Psoas muscle (tissue), 8 donors: ENCODE data around the gene ATAD3A. TPM values are rescaled to one million over a fixed set of nuclear protein-coding genes. Genes with fewer than 3 reads are reported as not detected.
A peak's percentile ranks its signal among the peaks of the same experiment; 100 is the strongest.
"Not testable (repeated sequence)": the region's sequence is repeated elsewhere in the genome, so short reads cannot be mapped to it uniquely, and the experiment has no call there.

Experiments used
- ATAC-seq, 4 donors: fragments of 200-7000 bp; cut with Tn5 transposase; one replicate each; pipeline ENCODE4 v1.9.1; 2020; ENCODE audit warnings: moderate library complexity in 3 of 4, mild to moderate bottlenecking in 2 of 4
- DNase-seq, 2 donors: peaks; one replicate each; pipeline ENCODE4 v3.0.0-alpha.2; 2020
- H3K27ac ChIP-seq: fragments of 200-600 bp; one replicate; pipeline ENCODE4 v1.8.0; 2022
- H3K27me3 ChIP-seq, 3 donors: fragments of 200-600 bp in 1 of 3; one replicate each; pipeline versions ENCODE4 v1.6.1 to v1.8.0; 2013 to 2022; ENCODE audit warnings: low read length in 2 of 3, mild to moderate bottlenecking in 2 of 3, moderate library complexity in 1 of 3; ENCODE audit not compliant: insufficient read depth in 3 of 3
- H3K36me3 ChIP-seq, 2 donors: fragments of 200-600 bp in 1 of 2; one replicate each; pipeline versions ENCODE4 v1.6.1 to v1.8.0; 2013 to 2022; ENCODE audit warnings: low read depth in 1 of 2, mild to moderate bottlenecking in 1 of 2, moderate library complexity in 1 of 2; ENCODE audit not compliant: insufficient read depth in 1 of 2
- H3K4me1 ChIP-seq: fragments of 200-600 bp; one replicate; pipeline ENCODE4 v1.8.0; 2022
- H3K4me3 ChIP-seq: fragments of 200-600 bp; one replicate; pipeline ENCODE4 v1.8.0; 2022; ENCODE audit warnings: mild to moderate bottlenecking
- H3K9me3 ChIP-seq: fragments of 200-600 bp; one replicate; pipeline ENCODE4 v1.8.0; 2022
- WGBS, 3 donors: extraction: QIAGEN DNeasy Blood & Tissue Kit; methylation state at CpG; one replicate each; pipeline versions ENCODE4 v1.1.6 to v1.1.7; 2013; 5-methylcytosine and 5-hydroxymethylcytosine counted together
- intact Hi-C, 2 donors: fragments of 100-400 bp; cut with DNase I; formaldehyde crosslinking; loops; one replicate each; pipeline versions ENCODE4 v1.11.0 to v1.14.2; 2022
- polyA plus RNA-seq, 3 donors: library from polyadenylated mRNA; stranded (reverse); fragments of 200-250 nt; gene quantifications; one replicate each; pipeline ENCODE4 v1.2.3, GENCODE V29; 2013
- total RNA-seq, 4 donors: library from RNA; stranded (reverse); fragmentation: NEBNext Ultra II Directional in 2 of 4; extraction: Animal tissue kit (Norgen Biotek cat#: 25700) in 2 of 4; gene quantifications; one replicate each; pipeline versions ENCODE4 v1.2.1 to v1.2.4, GENCODE V29; 2021 to 2023
- TF ChIP-seq, protein P1 (sequence below): fragments of 200-600 bp; IDR thresholded peaks from one replicate; pipeline ENCODE4 v1.8.0; 2022; ENCODE audit warnings: antibody characterized with exemption
- donor health status: healthy with polysubstance abuse.
- donor health status: DM: no; HTN: no; CAD: no; lungs with moderate emphysema.
- donor health status: Bipolar disorder and iron deficiency.
- donor health status: healthy.
- donor health status: DM: yes; HTN: yes; CAD: no.
- donor health status: DM: no; HTN: no; CAD: no.
- donor health status: DM: no; HTN: no; CAD: no.
- donor health status: DM: yes; HTN: yes; CAD: no.

The ATAD3A gene
- total and polyA plus RNA-seq, 7 donors: 20.6 to 48.6 (median 33.5) TPM

DNA sequence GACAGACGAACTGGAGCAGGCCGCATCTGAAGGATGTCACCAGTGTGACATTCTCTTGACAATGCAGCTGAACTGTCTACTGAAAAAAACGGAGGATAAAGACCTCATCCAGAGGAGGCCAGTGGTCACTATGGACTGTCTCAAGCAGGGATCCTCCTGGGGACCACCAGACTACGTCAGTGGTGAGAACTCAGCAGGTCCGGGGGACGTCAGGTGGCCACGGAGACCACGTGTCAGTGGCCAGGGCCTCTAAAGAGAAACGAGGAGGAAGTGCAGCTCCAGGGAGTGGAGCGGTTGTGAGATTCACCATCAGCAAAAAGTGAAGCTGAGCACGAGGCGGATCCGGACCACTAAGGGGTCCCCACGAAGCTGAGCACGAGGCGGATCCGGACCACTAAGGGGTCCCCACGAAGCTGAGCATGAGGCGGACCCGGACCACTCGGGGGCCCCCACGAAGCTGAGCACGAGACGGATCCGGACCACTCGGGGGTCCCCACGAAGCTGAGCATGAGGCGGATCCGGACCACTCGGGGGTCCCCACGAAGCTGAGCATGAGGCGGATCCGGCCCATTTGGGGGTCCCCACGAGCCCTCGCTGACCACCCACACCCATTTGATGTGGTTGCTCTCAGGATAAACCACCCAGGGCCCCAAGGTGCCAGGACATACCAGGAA lies 42.0 kb downstream of the ATAD3A start:
- intact Hi-C loops: no loop called here
- Histone ChIP-seq H3K27me3 (no peaks in the 10 kb centered on the region), H3K4me3 (no peak overlapping the region), H3K27ac (peak overlapping the region; percentile 79), H3K9me3 (no peaks in the 10 kb centered on the region), H3K4me1 (peaks cover 30% of the 10 kb centered on the region), H3K36me3 (no peaks in the 10 kb centered on the region)
- WGBS, 3 donors: 80 to 91% (median 87%) methylated on average over 32 to 35 of the region's 35 CpGs
- TF ChIP-seq, protein P1, sequence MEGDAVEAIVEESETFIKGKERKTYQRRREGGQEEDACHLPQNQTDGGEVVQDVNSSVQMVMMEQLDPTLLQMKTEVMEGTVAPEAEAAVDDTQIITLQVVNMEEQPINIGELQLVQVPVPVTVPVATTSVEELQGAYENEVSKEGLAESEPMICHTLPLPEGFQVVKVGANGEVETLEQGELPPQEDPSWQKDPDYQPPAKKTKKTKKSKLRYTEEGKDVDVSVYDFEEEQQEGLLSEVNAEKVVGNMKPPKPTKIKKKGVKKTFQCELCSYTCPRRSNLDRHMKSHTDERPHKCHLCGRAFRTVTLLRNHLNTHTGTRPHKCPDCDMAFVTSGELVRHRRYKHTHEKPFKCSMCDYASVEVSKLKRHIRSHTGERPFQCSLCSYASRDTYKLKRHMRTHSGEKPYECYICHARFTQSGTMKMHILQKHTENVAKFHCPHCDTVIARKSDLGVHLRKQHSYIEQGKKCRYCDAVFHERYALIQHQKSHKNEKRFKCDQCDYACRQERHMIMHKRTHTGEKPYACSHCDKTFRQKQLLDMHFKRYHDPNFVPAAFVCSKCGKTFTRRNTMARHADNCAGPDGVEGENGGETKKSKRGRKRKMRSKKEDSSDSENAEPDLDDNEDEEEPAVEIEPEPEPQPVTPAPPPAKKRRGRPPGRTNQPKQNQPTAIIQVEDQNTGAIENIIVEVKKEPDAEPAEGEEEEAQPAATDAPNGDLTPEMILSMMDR: no peak
- no peak for DNase-seq
- ATAC-seq: no peak

DNA sequence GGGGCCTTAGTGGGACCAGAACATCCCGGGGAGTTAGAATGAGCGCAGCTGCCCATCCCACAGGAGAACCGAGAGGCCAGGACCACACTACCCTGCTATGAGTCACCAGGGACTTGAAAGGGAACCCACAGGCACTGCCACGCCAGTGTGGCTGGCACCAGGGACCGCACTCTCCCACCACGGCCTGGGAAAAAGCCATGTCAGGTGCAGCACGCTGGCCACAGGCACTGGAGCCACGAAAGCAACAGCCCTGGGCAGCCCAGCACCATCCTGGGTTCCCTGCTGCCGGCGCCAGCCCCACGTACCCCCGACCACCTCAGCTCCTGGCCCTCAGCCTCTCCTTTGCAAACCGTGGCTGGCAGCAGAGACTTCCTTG lies 42.6 kb downstream of the ATAD3A start:
- TF ChIP-seq, protein P1: no peak
- Histone ChIP-seq H3K4me1 (peaks cover 30% of the 10 kb centered on the region), H3K27me3 (no peaks in the 10 kb centered on the region), H3K36me3 (no peaks in the 10 kb centered on the region), H3K4me3 (no peak overlapping the region), H3K27ac (peak overlapping the region; percentile 79), H3K9me3 (no peaks in the 10 kb centered on the region)
- 44 to 73% (median 45%) methylated on average over 10 to 13 of the region's 13 CpGs for WGBS, 3 donors
- intact Hi-C loops: no loop called here
- DNase-seq: peak in 1 of 2 donors; percentile 68
- peak; percentile 55 to 66 (median 58) for ATAC-seq

DNA sequence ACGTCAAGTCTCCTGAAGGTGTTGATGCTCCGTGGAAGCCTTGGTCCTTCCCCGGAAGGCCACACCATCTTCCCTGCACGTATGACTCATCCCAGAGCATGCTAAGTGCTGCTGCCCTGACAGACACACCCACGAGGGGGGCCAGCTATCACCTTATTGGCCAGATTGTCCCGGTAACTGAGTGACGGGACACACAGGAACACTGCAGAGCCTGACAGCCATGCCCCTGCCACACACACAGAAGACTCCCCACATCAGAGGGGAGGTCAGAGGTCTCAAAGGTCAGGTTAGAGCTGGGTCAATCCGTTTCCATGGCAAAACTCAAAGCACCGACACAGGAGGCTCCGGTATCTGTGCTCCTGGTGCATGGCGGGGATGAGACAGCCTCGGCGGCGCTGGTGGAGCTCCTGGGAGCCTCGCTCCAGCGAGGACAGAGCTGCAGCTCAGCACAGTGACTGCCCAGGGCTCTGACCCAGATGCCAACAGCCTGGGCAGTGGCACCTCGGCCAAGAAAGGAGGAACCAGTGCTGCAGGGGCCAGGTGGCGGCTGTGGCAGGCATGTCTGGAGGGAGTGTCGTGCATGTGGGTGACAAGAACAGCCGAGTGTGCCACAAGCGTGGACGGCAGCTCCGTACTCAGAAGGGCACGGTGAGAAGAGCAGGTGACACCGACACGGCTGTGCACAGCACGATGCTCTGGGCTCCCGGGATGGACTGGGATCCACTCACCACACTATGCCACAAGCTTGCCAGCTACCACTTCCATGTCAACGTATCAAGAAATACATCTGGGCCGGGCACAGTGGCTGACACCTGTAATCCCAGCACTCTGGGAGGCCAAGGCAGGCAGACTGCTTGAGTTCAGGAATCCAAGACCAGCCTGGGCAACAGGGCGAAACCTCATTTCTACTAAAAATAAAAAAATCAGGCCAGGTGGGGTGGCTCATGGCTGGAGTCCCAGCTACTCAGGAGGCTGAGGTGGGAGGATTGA lies 43.3 kb downstream of the ATAD3A start:
- DNase-seq (peak in 1 of 2 donors; percentile 83), ATAC-seq (peak; percentile 70 to 82 (median 79))
- H3K9me3 ChIP-seq: no peaks in the 10 kb centered on the region
- no peaks in the 10 kb centered on the region for H3K27me3 ChIP-seq
- TF ChIP-seq, protein P1: no peak
- H3K36me3 ChIP-seq: peaks cover 0 to 4% of the 10 kb centered on the region in 2 donors
- 25 to 42% (median 28%) methylated on average over 31 of the region's 31 CpGs for WGBS, 3 donors
- peaks cover 30% of the 10 kb centered on the region for H3K4me1 ChIP-seq
- H3K27ac ChIP-seq: peak overlapping the region; percentile 79
- peak overlapping the region; percentile 14 for H3K4me3 ChIP-seq
- intact Hi-C loops: no loop called here

DNA sequence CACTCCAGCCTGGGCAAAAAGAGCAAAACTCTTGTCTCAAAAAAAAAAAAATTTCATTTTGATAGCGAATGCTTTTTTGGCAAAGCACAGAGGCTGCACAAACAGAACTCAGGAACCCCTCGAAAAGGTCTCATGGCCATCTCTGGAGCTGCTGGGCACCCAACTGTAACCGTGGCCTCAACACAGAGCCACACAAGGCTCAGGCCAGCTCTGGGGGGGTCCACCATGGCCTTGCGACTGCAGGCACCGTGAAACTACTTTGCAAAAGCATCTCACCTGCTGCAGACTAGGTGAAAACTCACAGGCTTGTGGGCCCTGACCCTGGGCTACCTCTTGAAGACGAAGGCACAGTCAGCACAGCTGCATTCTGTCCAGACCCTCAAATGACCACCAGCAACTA lies 44.5 kb downstream of the ATAD3A start:
- intact Hi-C loops: no loop called here
- DNase-seq: no peak
- no peak for ATAC-seq
- Histone ChIP-seq H3K4me3 (no peak overlapping the region), H3K4me1 (peaks cover 18% of the 10 kb centered on the region), H3K27ac (no peak overlapping the region), H3K9me3 (no peaks in the 10 kb centered on the region), H3K36me3 (peaks cover 0 to 17% of the 10 kb centered on the region in 2 donors), H3K27me3 (no peaks in the 10 kb centered on the region)
- 86 to 92% (median 88%) methylated on average over 6 of the region's 6 CpGs for WGBS, 3 donors
- TF ChIP-seq, protein P1: no peak

DNA sequence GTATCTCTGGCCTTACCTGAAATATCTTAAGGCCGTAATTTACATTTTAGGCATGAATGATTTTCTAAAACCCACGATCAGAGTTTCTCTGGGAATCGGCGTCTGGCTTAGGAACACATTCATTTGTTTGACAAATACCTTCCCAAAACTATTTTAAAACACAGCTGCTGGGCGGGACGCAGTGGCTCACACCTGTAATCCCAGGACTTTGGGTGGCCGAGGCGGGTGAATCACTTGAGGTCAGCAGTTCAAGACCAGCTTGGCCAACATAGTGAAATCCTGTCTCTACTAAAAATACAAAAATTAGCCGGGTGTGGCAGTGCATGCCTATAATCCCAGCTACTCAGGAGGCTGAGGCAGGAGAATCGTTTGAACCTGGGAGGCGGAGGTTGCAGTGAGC lies 45.0 kb downstream of the ATAD3A start:
- 88 to 94% (median 90%) methylated on average over 11 of the region's 11 CpGs for WGBS, 3 donors

DNA sequence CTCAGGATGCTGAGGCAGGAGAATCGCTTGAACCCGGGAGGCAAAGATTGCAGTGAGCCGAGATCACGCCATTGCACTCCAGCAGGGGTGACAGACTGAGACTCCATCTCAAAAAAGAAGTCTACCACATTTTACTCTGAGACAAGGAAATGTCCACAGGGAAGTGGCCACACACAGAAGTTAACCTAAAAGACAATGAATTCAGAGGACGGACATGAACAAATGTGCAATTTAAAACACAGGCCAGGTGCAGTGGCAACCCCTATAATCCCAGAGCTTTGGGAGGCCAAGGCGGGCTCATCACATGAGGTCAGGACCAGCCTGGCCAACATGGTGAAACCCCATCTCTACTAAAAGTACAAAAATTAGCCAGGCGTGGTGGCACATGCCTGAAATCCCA lies 45.7 kb downstream of the ATAD3A start:
- DNase-seq, H3K4me3 ChIP-seq, intact Hi-C loops, H3K9me3 ChIP-seq, H3K27me3 ChIP-seq, ATAC-seq, H3K27ac ChIP-seq: not testable (repeated sequence)
- H3K4me1 ChIP-seq: peaks cover 17% of the 10 kb centered on the region
- WGBS, 3 donors: 78 to 91% (median 85%) methylated on average over 7 of the region's 7 CpGs
- peaks cover 0 to 29% of the 10 kb centered on the region in 2 donors for H3K36me3 ChIP-seq

More for the DNA sequence above, 45.0 kb downstream of the ATAD3A start:
- DNase-seq, intact Hi-C loops, ATAC-seq, H3K27ac ChIP-seq, H3K27me3 ChIP-seq, H3K9me3 ChIP-seq, H3K4me3 ChIP-seq: not testable (repeated sequence)
- peaks cover 0 to 22% of the 10 kb centered on the region in 2 donors for H3K36me3 ChIP-seq
- peaks cover 17% of the 10 kb centered on the region for H3K4me1 ChIP-seq
